Hematopoietic multipotent progenitor cell treated with erythropoietin and hydrocortisone succinate and interleukin-3 and kit ligand, for 15 days (in vitro differentiated cells): Measurements from ENCODE around the gene SESN3.
"Not testable (repeated sequence)": the region's sequence is repeated elsewhere in the genome, so short reads cannot be mapped to it uniquely, and the experiment has no call there.

ENCODE experiments used
- DNase-seq: peaks from one replicate; pipeline ENCODE4 v3.0.0-alpha.2; 2015; ENCODE audit warnings: low spot score

Gene SESN3, protein sequence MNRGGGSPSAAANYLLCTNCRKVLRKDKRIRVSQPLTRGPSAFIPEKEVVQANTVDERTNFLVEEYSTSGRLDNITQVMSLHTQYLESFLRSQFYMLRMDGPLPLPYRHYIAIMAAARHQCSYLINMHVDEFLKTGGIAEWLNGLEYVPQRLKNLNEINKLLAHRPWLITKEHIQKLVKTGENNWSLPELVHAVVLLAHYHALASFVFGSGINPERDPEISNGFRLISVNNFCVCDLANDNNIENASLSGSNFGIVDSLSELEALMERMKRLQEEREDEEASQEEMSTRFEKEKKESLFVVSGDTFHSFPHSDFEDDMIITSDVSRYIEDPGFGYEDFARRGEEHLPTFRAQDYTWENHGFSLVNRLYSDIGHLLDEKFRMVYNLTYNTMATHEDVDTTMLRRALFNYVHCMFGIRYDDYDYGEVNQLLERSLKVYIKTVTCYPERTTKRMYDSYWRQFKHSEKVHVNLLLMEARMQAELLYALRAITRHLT

DNA sequence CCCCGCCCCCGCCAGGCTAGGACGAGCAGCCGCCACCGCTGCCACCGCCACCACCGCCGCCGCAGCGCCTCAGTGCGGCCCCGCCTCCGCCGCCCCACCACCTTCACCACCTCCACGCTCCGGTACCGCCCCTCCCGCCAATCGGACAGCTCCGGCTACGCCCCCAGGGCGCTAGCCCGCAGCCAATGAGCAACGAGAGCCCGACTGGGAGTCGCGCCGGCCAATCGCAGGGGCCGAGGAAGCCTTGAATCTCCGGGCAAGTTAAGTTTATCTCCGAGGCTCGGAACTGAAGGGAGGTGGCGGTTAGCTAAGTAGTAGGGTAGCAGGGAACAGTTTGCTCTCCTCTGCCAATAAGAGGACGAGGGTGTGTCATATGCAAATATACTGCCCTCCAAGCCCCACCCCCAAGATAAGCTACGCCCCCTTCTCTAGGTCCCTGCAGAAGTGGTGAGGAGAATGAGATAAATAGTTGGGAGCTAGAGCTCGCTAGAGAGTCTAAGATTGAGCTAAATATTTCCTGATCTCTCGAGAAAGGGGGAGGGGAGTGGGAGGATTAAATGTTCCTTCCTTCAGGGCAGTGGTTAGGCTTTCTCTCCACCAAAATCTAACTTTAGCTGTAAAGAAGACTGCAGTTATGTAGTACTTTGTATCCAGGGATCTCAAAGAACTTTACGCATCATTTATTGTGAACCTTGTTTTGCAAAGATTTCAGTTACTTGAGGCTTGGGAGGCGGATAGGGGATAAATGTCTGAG is at the start of gene SESN3:
Gene SESN3, minus strand, starts transcription at position 76 of the 754 bp plus-strand sequence. CDS start 342 bp downstream, outside the sequence.
- DNase-seq, result peak; percentile 99

DNA sequence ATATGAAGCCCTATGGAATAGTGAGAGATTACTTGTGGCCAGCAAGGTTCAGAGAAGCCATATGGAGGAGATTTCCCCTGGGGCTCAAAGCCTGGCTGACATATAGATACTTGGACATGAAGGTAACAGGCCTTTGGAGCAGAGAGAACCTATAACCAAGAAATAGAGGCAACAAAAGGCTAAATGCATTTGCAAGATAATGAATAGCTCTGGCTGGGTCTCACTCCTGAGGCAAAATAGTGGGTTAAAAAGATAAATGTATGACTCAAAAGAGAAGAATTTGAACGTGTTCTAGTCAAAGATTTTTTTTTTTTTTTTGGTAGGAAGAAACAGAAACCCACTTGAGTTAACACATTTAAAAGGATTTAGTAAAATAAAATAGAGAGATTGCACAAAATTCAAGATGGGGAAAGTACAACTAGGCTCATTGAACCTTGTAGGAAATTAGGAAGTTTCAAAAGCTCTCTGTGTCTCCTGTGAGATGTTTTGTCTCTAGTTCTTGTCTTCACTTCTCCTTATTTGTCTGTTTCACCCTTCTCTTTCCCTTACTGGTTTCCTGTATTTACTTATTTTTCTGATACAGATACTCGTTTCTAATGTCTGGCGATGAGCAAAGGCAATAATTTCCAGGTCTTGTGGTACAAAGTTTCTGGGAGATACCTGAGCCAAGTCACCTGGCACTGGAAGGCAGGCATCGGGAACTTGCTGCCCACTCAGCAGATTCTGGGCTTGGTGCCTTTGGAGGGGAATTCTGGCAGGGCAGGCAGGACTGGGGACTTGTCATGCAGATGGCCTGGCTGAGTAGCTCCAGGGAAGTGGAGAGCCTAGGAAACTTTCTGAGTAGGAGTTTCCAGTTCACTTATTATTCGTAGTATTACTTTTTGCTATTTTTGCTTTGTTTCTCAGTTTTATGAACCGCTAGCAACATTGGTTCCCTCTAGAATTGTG is 49.2 kb upstream of the SESN3 start:
- no peak for DNase-seq

DNA sequence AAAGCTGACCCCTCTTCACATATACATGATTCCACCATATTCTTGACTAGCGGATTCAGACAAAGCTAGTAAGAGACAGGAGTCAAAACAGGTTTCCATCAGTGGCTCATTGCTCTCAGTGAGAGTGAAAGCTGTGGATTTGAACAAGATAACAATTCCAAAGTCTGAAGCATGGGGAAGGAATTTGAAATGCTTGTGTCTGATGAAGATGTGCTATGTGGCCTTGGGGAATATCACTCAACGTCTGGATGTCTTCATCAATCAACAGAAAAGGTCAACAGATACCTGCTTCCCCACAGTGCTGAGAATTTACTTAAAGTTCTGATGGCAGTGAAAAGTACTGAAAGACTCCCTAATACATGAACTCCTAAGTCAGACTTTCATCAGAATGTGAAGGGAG is 46.9 kb upstream of the SESN3 start:
- DNase-seq, result no peak

DNA sequence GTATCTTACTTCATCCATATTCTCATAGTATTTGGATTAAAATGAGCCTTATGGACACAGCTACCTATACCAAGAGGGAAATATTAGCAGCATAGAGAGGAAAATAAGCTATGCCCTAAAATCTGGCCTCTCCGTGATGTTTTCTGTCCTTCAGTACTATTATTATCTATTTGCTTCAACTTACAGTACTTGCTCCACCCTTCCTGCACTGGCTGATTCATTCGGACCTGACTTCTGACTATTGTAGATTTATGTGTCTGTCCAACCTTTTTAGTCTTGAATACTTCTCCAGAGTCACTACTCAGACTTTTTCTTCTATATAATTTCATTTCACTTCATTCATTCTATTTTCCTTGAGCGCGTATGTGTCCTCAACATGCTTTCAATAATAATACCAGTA is 45.1 kb upstream of the SESN3 start:
- DNase-seq, result no peak

- not testable (repeated sequence) for DNase-seq
Measured at GRCh38 chr11:95273618-95274017, 42.6 kb upstream of the SESN3 start.

DNA sequence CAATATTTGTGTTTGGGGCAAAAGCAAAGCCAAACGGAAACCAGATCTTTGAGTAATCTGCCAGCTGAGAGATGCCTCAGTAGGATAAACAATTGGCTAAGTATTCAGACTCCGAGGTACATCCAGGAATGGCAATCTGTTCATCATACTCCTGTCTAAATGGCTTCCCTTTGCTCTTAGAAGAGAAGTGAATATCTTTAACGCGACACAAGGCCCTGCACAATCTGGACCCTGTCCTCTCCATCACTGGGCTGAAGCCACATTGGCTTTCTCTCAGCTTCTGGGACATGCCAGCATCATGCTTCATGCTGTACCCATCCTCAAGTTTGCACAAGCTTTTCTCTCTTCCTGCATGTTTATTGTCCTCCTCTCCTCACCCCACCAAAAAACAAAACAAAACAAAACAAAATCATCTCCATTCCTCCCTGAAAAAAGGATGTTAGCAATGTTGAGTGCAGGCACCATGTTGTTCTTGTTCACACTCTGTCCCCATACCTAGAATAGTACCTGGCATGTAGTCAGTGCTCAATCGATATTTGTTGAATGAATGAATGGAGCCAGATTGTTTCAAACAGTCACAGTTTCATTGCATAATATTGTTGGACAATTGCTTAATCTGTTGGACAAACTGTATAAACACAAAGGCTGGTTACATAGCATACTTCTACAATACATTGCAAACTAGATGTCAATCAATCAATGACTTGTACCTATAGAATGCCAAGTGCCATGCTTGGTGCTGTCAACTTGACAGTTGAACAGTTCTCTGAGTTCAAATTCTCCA is 38.2 kb upstream of the SESN3 start:
- DNase-seq, result no peak

GRCh38 chr11:95268391-95268790 is 37.4 kb upstream of the SESN3 start:
- DNase-seq, result no peak

- no peak for DNase-seq
Measured at GRCh38 chr11:95267601-95268213, 36.7 kb upstream of the SESN3 start.

- no peak for DNase-seq
Measured at GRCh38 chr11:95266751-95267374, 35.9 kb upstream of the SESN3 start.

- no peak for DNase-seq
Measured at GRCh38 chr11:95264881-95265280, 33.9 kb upstream of the SESN3 start.

- no peak for DNase-seq
Measured at GRCh38 chr11:95262994-95263765, 32.2 kb upstream of the SESN3 start.

DNA sequence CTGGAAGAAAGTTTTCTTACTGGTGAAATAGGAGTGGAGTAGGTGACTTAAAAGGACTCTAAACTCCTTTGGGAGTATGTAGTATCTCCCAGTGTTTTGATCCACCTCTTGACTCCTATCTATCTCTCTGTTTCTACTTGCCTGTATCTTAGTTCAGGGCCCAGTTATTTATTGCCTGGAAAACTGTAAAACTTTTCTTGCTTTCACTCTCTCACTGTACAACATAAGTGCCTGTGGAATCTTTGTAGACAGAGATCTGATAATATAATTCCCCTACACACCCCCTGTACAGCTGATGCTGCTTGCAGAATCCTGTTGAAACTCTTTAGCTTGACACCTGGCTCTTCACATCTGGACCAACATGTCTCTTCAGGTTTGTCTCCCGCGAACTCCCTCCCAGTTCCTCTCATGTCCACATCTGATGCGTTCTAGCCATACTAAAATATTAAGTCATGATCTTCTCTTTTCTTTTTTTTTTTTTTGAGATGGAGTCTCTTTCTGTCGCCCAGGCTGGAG is 26.5 kb upstream of the SESN3 start:
- no peak for DNase-seq

GRCh38 chr11:95256321-95256779 is 25.3 kb upstream of the SESN3 start:
- no peak for DNase-seq

- DNase-seq, result no peak
Measured at GRCh38 chr11:95255251-95256145, 24.5 kb upstream of the SESN3 start.

DNA sequence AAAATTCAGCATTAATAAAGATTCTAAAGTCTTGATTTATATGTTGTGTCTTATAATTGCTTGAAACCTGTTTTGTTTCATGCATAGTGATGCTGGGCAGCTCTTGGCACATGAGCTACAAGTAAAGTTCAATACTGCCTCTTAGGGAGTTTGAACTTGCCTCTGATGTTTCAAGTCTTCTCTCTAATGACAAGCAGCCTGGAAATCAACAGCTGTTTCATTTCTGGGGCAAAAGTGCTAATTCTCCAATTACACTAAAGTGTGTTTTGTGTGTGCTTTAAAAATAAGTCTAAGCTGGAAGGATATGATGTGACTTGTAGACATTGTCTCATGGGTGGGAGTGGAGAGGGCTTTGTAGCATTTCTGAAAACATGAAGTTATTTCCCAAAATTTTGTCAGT is 23.7 kb upstream of the SESN3 start:
- DNase-seq, result no peak

- DNase-seq, result peak; percentile 42
Measured at GRCh38 chr11:95254131-95254704, 23.2 kb upstream of the SESN3 start.

DNA sequence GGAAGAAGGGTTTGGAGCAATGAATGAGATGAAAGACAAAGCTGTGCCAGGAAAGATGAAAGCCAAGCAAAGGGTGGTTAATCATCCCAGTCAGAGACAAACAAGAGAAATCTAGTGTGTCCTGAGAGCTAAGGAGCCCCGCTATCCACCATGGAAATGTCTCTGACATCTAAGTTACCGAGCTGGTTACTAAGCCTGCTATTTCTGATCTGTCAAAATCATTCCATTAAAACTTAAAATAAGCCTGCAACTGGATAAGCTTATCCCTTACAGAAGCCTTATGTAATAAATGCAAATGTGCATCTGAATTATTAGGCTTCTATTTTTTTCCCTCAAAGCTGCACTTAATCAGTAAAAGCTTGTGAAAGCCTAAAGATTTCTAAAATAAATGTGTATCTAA is 22.1 kb upstream of the SESN3 start:
- no peak for DNase-seq

DNA sequence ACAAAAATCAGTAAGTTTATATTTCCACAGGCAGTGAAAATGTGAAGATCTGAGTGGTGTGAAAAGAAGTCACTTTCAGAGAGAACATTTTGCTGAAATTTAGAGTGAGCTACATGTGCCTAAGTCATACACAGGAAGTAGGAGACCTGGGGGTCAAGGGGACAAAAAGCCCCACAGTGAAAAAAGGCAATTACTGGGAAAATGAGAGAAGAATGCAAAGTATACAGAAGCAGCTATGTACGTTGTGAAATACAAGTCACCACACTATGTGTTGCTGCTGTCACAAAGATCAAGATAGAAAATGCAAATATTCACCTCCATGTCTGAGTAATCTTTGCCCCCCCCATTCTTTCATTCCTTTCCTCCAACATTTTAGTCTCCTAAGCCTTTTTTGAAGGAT is 21.6 kb upstream of the SESN3 start:
- no peak for DNase-seq
